Karpas-422 (cell line): ENCODE measurements around the gene PPHLN1. TPM values are rescaled to one million over a fixed set of nuclear protein-coding genes. Genes with fewer than 3 reads are reported as not detected.

Experiments used
- DNase-seq: peaks from one replicate; pipeline ENCODE4 v3.0.0-alpha.2; 2015
- H2AFZ ChIP-seq: fragments of 200-600 bp; sonication (generic); 2 replicates; pipeline ENCODE4 v1.6.1; 2014; ENCODE audit warnings: antibody characterized with exemption, low read length, mixed read lengths
- H3K27ac ChIP-seq: fragments of 200-600 bp; sonication (generic); 2 replicates; pipeline ENCODE4 v1.5.1; 2014; ENCODE audit warnings: mild to moderate bottlenecking, low read length, moderate library complexity
- H3K27me3 ChIP-seq: fragments of 200-600 bp; sonication (generic); 2 replicates; pipeline ENCODE4 v1.6.1; 2014; ENCODE audit warnings: low read length, mixed read lengths
- H3K36me3 ChIP-seq: fragments of 200-600 bp; sonication (generic); 2 replicates; pipeline ENCODE4 v1.6.1; 2014; ENCODE audit warnings: low read length, mixed read lengths; ENCODE audit not compliant: insufficient read depth
- H3K4me1 ChIP-seq: fragments of 200-600 bp; sonication (generic); 2 replicates; pipeline ENCODE4 v1.6.1; 2014; ENCODE audit warnings: mild to moderate bottlenecking, low read length, mixed read lengths
- H3K4me2 ChIP-seq: fragments of 200-600 bp; sonication (generic); 2 replicates; pipeline ENCODE4 v1.6.1; 2014; ENCODE audit warnings: low read length, low read depth, mild to moderate bottlenecking; ENCODE audit not compliant: poor library complexity, severe bottlenecking
- H3K4me3 ChIP-seq: fragments of 200-600 bp; sonication (generic); 2 replicates; pipeline ENCODE4 v1.5.1; 2014; ENCODE audit warnings: mild to moderate bottlenecking, antibody characterized with exemption, low read length, mixed read lengths
- H3K79me2 ChIP-seq: fragments of 200-600 bp; sonication (generic); 2 replicates; pipeline ENCODE4 v1.6.1; 2014; ENCODE audit warnings: mild to moderate bottlenecking, low read length, mixed read lengths
- H3K9ac ChIP-seq: fragments of 200-600 bp; sonication (generic); 2 replicates; pipeline ENCODE4 v1.6.0; 2014; ENCODE audit warnings: low read length
- H3K9me2 ChIP-seq: fragments of 200-600 bp; sonication (generic), shearing (Covaris generic); replicated peaks from 2 replicates; pipeline ENCODE4 v1.6.0; 2014; ENCODE audit warnings: mild to moderate bottlenecking, low read length, moderate library complexity; ENCODE audit not compliant: insufficient read depth
- H3K9me3 ChIP-seq: fragments of 300-700, 200-600 bp; sonication (generic); 2 replicates; pipeline ENCODE4 v1.6.1; 2014; ENCODE audit warnings: low read length, mixed read lengths
- H4K20me1 ChIP-seq: fragments of 200-600 bp; sonication (generic); 2 replicates; pipeline ENCODE4 v1.6.1; 2014; ENCODE audit warnings: mild to moderate bottlenecking, antibody characterized with exemption, low read length, low read depth; ENCODE audit not compliant: insufficient read depth
- total RNA-seq: library from RNA; depleted of rRNA; stranded (reverse); fragments of >200 nt; shearing (Covaris generic); gene quantifications from 2 replicates; pipeline ENCODE4 v1.2.3, GENCODE V29; 2014; ENCODE audit warnings: low replicate concordance

Gene PPHLN1
- total RNA-seq, 1 experiment from 2014 or later: 174 TPM

DNA sequence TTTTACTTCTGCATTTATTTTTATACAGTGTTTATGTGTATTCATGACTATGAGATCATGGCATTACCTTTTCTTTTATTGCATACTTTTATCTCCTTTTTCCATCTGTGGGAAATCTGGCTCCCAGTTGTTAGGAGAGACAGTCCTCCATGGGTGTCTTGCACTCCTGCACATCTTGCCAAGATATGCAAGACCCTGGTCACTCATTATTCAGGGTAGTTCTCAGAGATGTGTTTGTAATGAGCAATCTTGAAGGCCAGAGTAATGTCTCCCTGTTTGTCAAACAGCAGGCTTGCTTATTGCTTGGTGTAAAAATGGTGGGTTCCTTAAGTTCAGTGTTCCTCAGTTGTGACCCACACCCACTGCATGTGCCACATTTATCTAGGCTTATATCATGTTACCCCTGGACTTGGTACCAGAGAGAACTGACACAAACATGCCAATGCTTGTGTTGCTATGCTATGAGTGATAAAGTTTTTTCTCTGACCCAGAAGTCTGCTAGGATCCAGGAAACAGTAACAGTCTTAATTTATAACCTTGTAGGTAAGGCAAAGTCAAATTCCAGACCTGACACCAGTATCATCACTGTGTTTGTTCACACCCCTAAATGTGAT lies 36.8 kb downstream of the PPHLN1 start:
- H2AFZ ChIP-seq: no peak overlapping the region
- no peaks in the 10 kb centered on the region for H3K9me3 ChIP-seq
- no peak overlapping the region for H3K4me3 ChIP-seq
- DNase-seq: no peak
- peaks cover 86% of the 10 kb centered on the region for H3K79me2 ChIP-seq
- no peak overlapping the region for H3K9ac ChIP-seq
- no peaks in the 10 kb centered on the region for H4K20me1 ChIP-seq
- peak overlapping the region; percentile 8; the same call in 1 of the 2 replicates for H3K27ac ChIP-seq
- H3K9me2 ChIP-seq: no peaks in the 10 kb centered on the region
- H3K27me3 ChIP-seq: no peaks in the 10 kb centered on the region
- peaks cover 37% of the 10 kb centered on the region for H3K36me3 ChIP-seq
- peaks cover 26% of the 10 kb centered on the region for H3K4me1 ChIP-seq
- no peak overlapping the region for H3K4me2 ChIP-seq

DNA sequence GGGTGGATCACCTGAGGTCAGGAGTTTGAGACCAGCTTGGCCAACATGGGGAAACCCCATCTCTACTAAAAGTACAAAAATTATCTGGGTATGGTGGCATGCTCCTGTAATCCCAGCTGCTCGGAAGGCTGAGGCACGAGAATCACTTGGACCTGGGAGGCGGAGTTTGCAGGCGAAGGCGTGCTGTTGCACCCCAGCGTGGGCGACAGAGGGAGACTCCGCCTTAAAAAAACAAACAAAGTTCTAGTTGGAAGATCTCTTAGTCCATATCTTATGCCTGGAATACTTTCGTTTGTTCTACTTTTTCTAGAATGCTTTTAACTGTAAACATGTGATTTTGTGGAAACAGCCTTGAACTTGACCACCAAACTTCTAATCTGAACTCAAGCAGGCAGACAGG lies 38.7 kb downstream of the PPHLN1 start:
- Histone ChIP-seq H4K20me1 (no peaks in the 10 kb centered on the region), H3K27ac (no peak overlapping the region), H2AFZ (no peak overlapping the region), H3K79me2 (peaks cover 85% of the 10 kb centered on the region), H3K27me3 (no peaks in the 10 kb centered on the region), H3K9me2 (no peaks in the 10 kb centered on the region), H3K4me2 (no peak overlapping the region), H3K9me3 (no peaks in the 10 kb centered on the region), H3K36me3 (peaks cover 27% of the 10 kb centered on the region), H3K4me1 (peaks cover 44% of the 10 kb centered on the region), H3K4me3 (no peak overlapping the region), H3K9ac (no peak overlapping the region)
- no peak for DNase-seq

DNA sequence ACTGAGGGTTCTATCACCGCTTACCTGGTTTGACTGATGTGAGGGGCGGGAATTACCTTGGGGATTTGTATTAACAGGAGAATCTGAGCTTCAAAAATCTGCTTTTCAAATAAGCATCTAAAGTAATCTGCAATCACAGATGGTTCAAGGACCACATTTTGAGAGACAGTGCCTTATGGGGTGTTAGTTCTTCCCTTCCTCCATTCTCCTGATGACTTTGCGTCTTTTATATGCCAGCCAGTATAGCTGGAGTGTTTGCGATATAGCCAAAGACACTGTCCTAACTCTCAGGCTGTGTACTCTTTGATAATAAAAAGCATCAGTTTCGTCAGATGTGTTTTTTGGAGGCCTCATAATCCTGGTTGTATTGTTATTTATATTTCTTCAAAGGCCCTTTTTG lies 39.5 kb downstream of the PPHLN1 start:
- H3K9ac ChIP-seq: no peak overlapping the region
- H4K20me1 ChIP-seq: no peaks in the 10 kb centered on the region
- H3K4me1 ChIP-seq: peaks cover 52% of the 10 kb centered on the region
- H3K27me3 ChIP-seq: no peaks in the 10 kb centered on the region
- H3K9me2 ChIP-seq: no peaks in the 10 kb centered on the region
- H3K27ac ChIP-seq: no peak overlapping the region
- H3K9me3 ChIP-seq: no peaks in the 10 kb centered on the region
- no peak overlapping the region for H2AFZ ChIP-seq
- no peak overlapping the region for H3K4me3 ChIP-seq
- H3K36me3 ChIP-seq: peaks cover 24% of the 10 kb centered on the region
- H3K79me2 ChIP-seq: peaks cover 89% of the 10 kb centered on the region
- no peak overlapping the region for H3K4me2 ChIP-seq
- DNase-seq: no peak

DNA sequence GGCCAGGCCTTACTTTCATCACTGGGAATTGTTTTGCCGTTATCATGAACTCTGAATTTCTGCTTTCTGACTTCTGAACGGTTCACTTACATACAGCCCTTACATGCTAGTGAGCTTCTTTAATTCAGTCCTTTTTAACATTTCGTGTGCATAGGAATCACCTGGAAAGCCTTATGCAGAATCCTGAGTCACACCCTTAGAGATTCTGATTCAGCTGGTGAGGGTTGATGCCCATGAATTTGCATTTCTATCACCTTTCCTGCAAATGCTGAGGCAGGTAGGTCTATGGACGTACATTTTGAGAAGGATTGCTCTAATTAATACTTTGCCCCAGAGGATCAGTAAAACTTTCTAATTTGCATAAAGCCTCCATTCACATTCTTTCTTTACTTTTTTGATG lies 44.0 kb downstream of the PPHLN1 start:
- H3K9me3 ChIP-seq: no peaks in the 10 kb centered on the region
- H2AFZ ChIP-seq: no peak overlapping the region
- no peaks in the 10 kb centered on the region for H4K20me1 ChIP-seq
- no peak overlapping the region for H3K4me3 ChIP-seq
- peak overlapping the region; percentile 76 for H3K27ac ChIP-seq
- peak overlapping the region; percentile 48 for H3K4me2 ChIP-seq
- H3K9ac ChIP-seq: no peak overlapping the region
- no peaks in the 10 kb centered on the region for H3K9me2 ChIP-seq
- H3K4me1 ChIP-seq: peaks cover 73% of the 10 kb centered on the region
- no peaks in the 10 kb centered on the region for H3K27me3 ChIP-seq
- peaks cover 76% of the 10 kb centered on the region for H3K79me2 ChIP-seq
- H3K36me3 ChIP-seq: peaks cover 10% of the 10 kb centered on the region
- DNase-seq: peak; percentile 50

DNA sequence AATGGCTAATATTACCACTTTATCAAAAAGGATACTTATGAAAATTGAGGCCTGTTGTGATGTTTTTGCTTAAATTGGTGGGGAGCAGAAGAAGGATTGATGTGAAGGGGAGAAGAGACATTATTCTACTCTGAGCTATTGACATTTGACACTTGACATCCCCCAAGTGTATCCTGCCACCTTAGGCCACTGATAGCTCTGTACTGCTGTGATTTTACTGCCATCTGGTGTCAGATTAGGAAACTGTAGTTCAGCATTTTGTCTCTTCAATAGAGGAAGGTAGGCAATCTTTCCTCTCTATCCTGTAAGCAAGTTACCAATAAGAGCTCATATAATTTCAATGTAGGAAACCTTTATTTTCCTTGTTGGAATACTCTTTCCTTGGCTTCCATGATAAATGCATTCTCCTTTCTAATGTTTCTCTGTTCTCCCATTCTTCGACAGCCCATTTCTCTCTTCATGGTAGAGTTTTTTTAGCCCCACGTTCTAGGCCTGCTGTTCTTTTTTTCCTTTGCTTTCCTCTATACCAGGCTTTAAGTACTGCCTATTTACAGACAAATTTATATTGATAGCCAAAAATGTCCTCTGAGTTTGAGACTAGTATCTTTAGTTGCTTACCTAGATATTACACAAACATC lies 46.3 kb downstream of the PPHLN1 start:
- H3K27ac ChIP-seq: peak overlapping the region; percentile 83
- no peaks in the 10 kb centered on the region for H3K9me3 ChIP-seq
- H3K4me1 ChIP-seq: peaks cover 61% of the 10 kb centered on the region
- no peaks in the 10 kb centered on the region for H3K27me3 ChIP-seq
- H3K36me3 ChIP-seq: peaks cover 22% of the 10 kb centered on the region
- H3K9ac ChIP-seq: no peak overlapping the region
- no peak overlapping the region for H2AFZ ChIP-seq
- H3K4me3 ChIP-seq: no peak overlapping the region
- no peaks in the 10 kb centered on the region for H3K9me2 ChIP-seq
- H3K4me2 ChIP-seq: peak overlapping the region; percentile 24
- peaks cover 67% of the 10 kb centered on the region for H3K79me2 ChIP-seq
- no peaks in the 10 kb centered on the region for H4K20me1 ChIP-seq
- DNase-seq: peak; percentile 94

DNA sequence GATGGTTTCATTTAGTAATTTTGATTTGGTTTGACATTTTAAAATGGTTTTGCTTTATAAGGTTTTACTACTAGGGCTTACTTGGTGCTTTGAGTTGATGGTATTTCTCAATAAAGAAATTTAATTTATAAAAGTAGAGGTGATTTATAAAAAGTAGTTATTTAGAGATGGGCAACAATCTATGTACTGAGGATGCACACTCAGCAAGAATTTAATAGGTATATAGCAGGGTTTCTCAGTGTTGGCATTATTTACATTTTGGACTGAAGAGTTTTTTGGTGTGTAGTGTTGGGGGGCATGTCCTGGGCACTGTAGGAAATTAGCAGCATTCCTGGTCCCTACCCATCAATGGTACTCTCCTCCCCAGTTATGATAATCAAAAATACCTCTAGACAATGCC lies 47.7 kb downstream of the PPHLN1 start:
- Histone ChIP-seq H3K36me3 (peaks cover 26% of the 10 kb centered on the region), H3K79me2 (peaks cover 71% of the 10 kb centered on the region), H3K4me3 (0 out of 2 replicates have a peak overlapping the region, but pooled peaks have one; percentile 5), H3K27ac (peak overlapping the region; percentile 83), H2AFZ (no peak overlapping the region), H3K27me3 (no peaks in the 10 kb centered on the region), H3K9me2 (no peaks in the 10 kb centered on the region), H3K4me1 (peaks cover 54% of the 10 kb centered on the region), H3K4me2 (peak overlapping the region; percentile 43), H4K20me1 (no peaks in the 10 kb centered on the region), H3K9me3 (no peaks in the 10 kb centered on the region), H3K9ac (peak overlapping the region; percentile 35)
- DNase-seq: no peak

DNA sequence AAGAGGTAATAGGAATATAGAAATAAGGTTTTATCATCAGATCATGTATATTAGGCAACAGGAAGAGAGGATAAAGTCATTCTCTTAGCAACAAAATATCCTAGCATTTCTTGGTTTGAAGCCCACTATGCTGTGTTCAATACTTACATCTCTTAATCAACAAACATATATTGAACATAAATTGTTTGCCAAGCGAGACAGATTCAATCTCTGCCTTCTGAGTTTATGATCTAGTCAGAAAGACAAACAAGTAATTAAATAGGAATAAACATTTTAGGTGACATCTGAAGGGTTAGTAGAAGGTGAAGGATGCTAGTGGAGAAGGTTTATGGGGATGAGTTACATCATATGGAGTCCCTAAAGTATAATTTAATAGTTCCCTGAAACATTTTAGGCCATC lies 54.8 kb downstream of the PPHLN1 start:
- peaks cover 4% of the 10 kb centered on the region; the same call in 1 of the 2 replicates for H3K4me1 ChIP-seq
- no peaks in the 10 kb centered on the region for H3K9me3 ChIP-seq
- peaks cover 15% of the 10 kb centered on the region for H3K36me3 ChIP-seq
- H3K27ac ChIP-seq: no peak overlapping the region; the same call in 1 of the 2 replicates
- H3K4me2 ChIP-seq: no peak overlapping the region
- no peaks in the 10 kb centered on the region for H3K9me2 ChIP-seq
- H3K9ac ChIP-seq: no peak overlapping the region
- DNase-seq: no peak
- peaks cover 81% of the 10 kb centered on the region for H3K79me2 ChIP-seq
- H3K4me3 ChIP-seq: no peak overlapping the region
- no peaks in the 10 kb centered on the region for H3K27me3 ChIP-seq
- H4K20me1 ChIP-seq: no peaks in the 10 kb centered on the region
- no peak overlapping the region for H2AFZ ChIP-seq

DNA sequence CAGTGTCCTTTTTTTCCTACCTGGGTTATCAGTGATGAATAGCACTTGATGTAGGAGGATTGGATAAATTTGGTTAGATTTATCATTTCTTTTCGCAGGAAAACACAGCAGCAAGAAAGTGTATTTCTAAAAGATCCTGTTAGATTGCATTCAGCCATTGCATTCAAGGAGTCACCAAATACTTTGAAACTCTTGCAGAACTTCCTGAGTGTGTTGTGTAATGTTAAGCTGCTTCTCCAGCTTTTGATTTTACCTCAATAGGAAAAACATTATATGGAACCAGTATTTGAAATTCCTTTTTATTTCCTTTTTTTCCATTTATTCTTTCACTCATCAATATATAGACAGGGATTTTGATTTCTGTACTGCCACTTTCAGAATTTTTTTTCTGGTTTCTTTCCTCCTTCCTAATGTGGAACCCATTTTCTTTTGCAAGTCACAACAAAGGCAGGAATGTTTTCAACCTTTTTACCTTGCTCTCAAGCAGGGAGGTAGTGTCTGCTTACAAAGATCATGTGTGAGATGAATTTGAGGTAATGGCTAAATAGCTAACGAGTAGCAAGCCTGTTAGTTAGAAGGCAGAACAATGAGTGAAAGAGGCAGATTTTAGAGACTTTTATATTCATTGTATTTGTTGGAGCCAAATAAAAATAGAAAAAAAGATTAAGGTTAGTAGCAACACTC lies 56.2 kb downstream of the PPHLN1 start:
- no peak overlapping the region for H3K4me2 ChIP-seq
- H3K27ac ChIP-seq: no peak overlapping the region

More for the DNA sequence above, 56.2 kb downstream of the PPHLN1 start:
- Histone ChIP-seq H4K20me1 (no peaks in the 10 kb centered on the region), H3K9ac (no peak overlapping the region), H3K9me2 (no peaks in the 10 kb centered on the region), H3K79me2 (peaks cover 87% of the 10 kb centered on the region), H3K27me3 (no peaks in the 10 kb centered on the region), H3K9me3 (no peaks in the 10 kb centered on the region), H3K36me3 (peaks cover 14% of the 10 kb centered on the region), H2AFZ (no peak overlapping the region), H3K4me3 (no peak overlapping the region), H3K4me1 (peaks cover 4% of the 10 kb centered on the region; the same call in 1 of the 2 replicates)
- DNase-seq: no peak
